OCI-LY7 (cell line): ENCODE measurements around the gene RP2.

Experiments
- CTCF ChIP-seq: fragments of 200-600 bp; sonication (generic); conservative IDR thresholded peaks from 2 replicates; pipeline ENCODE4 v1.5.1; 2014; ENCODE audit warnings: mild to moderate bottlenecking, antibody characterized with exemption, low read length, moderate library complexity, mixed read lengths
- EZH2phosphoT487 ChIP-seq: fragments of 200-600 bp; sonication (generic); IDR thresholded peaks from 2 replicates; pipeline ENCODE4 v1.6.1; 2018; ENCODE audit warnings: low read depth, borderline replicate concordance, mild to moderate bottlenecking, mixed run types, antibody characterized with exemption, low read length, moderate library complexity, mixed read lengths

GRCh38 chrX:46792810-46793188, 44.0 kb upstream of the RP2 start:
- TF ChIP-seq CTCF = no peak
- TF ChIP-seq EZH2phosphoT487 = no peak
